Measurements from ENCODE around the gene R3HDML.
"Not testable (repeated sequence)": the region's sequence is repeated elsewhere in the genome, so short reads cannot be mapped to it uniquely, and the experiment has no call there.

Gene R3HDML

DNA sequence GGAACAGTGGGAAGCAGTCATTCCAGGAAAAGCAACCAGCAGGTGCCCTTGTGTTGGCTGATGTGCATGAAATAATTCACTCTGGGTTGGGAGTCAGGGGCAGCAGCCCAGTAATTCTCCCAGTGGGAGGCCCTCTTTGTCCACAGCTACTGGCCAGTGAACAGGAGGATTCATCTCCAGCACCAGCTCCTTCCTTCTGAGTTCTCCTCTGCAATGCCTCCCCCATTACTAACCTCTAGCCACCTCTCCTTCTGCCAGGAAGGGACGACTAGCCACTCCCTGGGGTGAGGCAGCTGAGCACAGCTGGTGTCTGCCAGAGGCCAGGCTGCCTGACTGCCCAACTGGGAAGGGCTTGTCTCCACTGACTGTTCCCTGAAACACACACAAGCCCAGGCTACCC lies 12.5 kb upstream of the R3HDML start:
- TF ChIP-seq, protein P1, sequence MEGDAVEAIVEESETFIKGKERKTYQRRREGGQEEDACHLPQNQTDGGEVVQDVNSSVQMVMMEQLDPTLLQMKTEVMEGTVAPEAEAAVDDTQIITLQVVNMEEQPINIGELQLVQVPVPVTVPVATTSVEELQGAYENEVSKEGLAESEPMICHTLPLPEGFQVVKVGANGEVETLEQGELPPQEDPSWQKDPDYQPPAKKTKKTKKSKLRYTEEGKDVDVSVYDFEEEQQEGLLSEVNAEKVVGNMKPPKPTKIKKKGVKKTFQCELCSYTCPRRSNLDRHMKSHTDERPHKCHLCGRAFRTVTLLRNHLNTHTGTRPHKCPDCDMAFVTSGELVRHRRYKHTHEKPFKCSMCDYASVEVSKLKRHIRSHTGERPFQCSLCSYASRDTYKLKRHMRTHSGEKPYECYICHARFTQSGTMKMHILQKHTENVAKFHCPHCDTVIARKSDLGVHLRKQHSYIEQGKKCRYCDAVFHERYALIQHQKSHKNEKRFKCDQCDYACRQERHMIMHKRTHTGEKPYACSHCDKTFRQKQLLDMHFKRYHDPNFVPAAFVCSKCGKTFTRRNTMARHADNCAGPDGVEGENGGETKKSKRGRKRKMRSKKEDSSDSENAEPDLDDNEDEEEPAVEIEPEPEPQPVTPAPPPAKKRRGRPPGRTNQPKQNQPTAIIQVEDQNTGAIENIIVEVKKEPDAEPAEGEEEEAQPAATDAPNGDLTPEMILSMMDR (IDR thresholded peaks at IDR 0.05; ENCODE audit: low read depth, low read length), result no peak
- Histone ChIP-seq H3K36me3 (no peaks in the 10 kb centered on the region), H3K4me1 (no peaks in the 10 kb centered on the region), H3K4me3 (ENCODE audit: low read depth, low read length) (no peak overlapping the region), H3K9me3 (no peaks in the 10 kb centered on the region), H3K27me3 (no peaks in the 10 kb centered on the region)
- DNase-seq, result no peak

GRCh38 chr20:44326391-44327159 lies 10.3 kb upstream of the R3HDML start:
- H3K4me3 ChIP-seq (ENCODE audit: low read depth, low read length), result peak overlapping the region; percentile 32
- H3K4me1 ChIP-seq, result no peaks in the 10 kb centered on the region
- no peak for DNase-seq
- TF ChIP-seq, protein P1 (IDR thresholded peaks at IDR 0.05; ENCODE audit: low read depth, low read length), result no peak
- H3K36me3 ChIP-seq, result no peaks in the 10 kb centered on the region
- no peaks in the 10 kb centered on the region for H3K27me3 ChIP-seq
- H3K9me3 ChIP-seq, result no peaks in the 10 kb centered on the region

- not testable (repeated sequence) for H3K4me3 ChIP-seq (ENCODE audit: low read depth, low read length); H3K36me3 ChIP-seq; DNase-seq; H3K4me1 ChIP-seq; H3K9me3 ChIP-seq; H3K27me3 ChIP-seq
These were observed 9.1 kb upstream of the R3HDML start for GRCh38 chr20:44327748-44328147.

- TF ChIP-seq, protein P1 (IDR thresholded peaks at IDR 0.05; ENCODE audit: low read depth, low read length), result no peak
- Histone ChIP-seq H3K4me1 (no peaks in the 10 kb centered on the region), H3K4me3 (ENCODE audit: low read depth, low read length) (no peak overlapping the region), H3K9me3 (no peaks in the 10 kb centered on the region), H3K36me3 (no peaks in the 10 kb centered on the region), H3K27me3 (no peaks in the 10 kb centered on the region)
- DNase-seq, result no peak
These were observed 8.4 kb upstream of the R3HDML start for GRCh38 chr20:44328428-44328827.

GRCh38 chr20:44331201-44331600 lies 5.6 kb upstream of the R3HDML start:
- Histone ChIP-seq H3K27me3 (no peaks in the 10 kb centered on the region), H3K36me3 (no peaks in the 10 kb centered on the region), H3K4me1 (no peaks in the 10 kb centered on the region), H3K9me3 (no peaks in the 10 kb centered on the region), H3K4me3 (ENCODE audit: low read depth, low read length) (no peak overlapping the region)
- TF ChIP-seq, protein P1 (IDR thresholded peaks at IDR 0.05; ENCODE audit: low read depth, low read length), result no peak
- no peak for DNase-seq

DNA sequence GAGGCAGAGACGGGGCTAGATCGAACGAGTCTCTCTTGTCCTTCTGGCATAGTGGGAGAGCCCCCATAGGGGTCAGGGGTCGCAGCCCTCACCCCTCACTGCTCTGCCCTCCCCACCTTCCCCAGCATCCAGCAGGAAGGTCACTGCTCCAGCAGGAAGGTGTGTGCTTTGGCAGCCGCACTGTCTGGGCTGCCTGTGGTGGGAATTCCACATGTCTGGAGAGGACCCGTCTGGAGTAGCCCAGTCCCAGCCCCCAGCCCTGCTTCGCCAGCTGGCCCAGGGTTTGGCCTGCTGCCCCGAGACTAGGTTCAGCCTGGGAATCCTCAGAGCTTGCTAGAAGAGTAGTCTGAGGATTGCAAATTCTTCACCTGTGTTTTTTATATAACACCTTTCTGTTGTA lies 2.5 kb upstream of the R3HDML start:
- Histone ChIP-seq H3K36me3 (no peaks in the 10 kb centered on the region), H3K27me3 (no peaks in the 10 kb centered on the region; the same call in 1 of the 2 replicates)
- TF ChIP-seq, protein P1 (IDR thresholded peaks at IDR 0.05; ENCODE audit: low read depth, low read length), result no peak

More for the DNA sequence above, 2.5 kb upstream of the R3HDML start:
- no peaks in the 10 kb centered on the region for H3K9me3 ChIP-seq
- H3K4me1 ChIP-seq, result no peaks in the 10 kb centered on the region
- H3K4me3 ChIP-seq (ENCODE audit: low read depth, low read length), result no peak overlapping the region
- no peak for DNase-seq
